Fibroblast of the aortic adventitia (primary cell): ENCODE results near the gene PROSER2. TPM values are rescaled to one million over a fixed set of nuclear protein-coding genes. Genes with fewer than 3 reads are reported as not detected.

Experiments
- DNase-seq: peaks from one replicate; pipeline ENCODE4 v3.0.0-alpha.2; 2010; ENCODE audit warnings: low read depth
- H3K4me3 ChIP-seq: 2 replicates; pipeline ENCODE4 v1.5.1; 2011; ENCODE audit warnings: low read depth, mild to moderate bottlenecking, control low read depth, low read length, moderate library complexity
- CTCF ChIP-seq: IDR thresholded peaks from 2 replicates; pipeline ENCODE4 v1.5.1; 2011; ENCODE audit warnings: mild to moderate bottlenecking, low read length, control low read depth, inconsistent platforms; ENCODE audit not compliant: insufficient read depth
- total RNA-seq: library from RNA; depleted of rRNA; stranded (reverse); fragments of >200 nt; gene quantifications from 2 replicates; pipeline ENCODE4 v1.2.3, GENCODE V29; 2012; ENCODE audit warnings: low replicate concordance

Gene PROSER2
- total RNA-seq = 3.1 and 4.7 TPM in 2 replicates

GRCh38 chr10:11823122-11823988 lies at the start of gene PROSER2:
PROSER2 (plus strand) TSS chr10:11823356; CDS start chr10:11852078, 28,722 bp downstream.
- no peak for TF ChIP-seq CTCF
- peak; percentile 40 for DNase-seq
- peak within 1 kb of the TSS; percentile 76 for H3K4me3 ChIP-seq

GRCh38 chr10:11773761-11774441 lies 49.3 kb upstream of the PROSER2 start:
- DNase-seq = no peak
- H3K4me3 ChIP-seq = no peak overlapping the region
- TF ChIP-seq CTCF = no peak

- no peak overlapping the region for H3K4me3 ChIP-seq
- DNase-seq = no peak
- TF ChIP-seq CTCF = no peak
Observed at GRCh38 chr10:11775412-11775811, 47.7 kb upstream of the PROSER2 start.

- DNase-seq = no peak
- no peak overlapping the region for H3K4me3 ChIP-seq
- no peak for TF ChIP-seq CTCF
Observed at GRCh38 chr10:11776080-11776479, 47.1 kb upstream of the PROSER2 start.

- H3K4me3 ChIP-seq = no peak overlapping the region
- DNase-seq = no peak
- TF ChIP-seq CTCF = no peak
Observed at GRCh38 chr10:11781114-11781513, 42.0 kb upstream of the PROSER2 start.

- peak; percentile 73 for TF ChIP-seq CTCF
- peak; percentile 74 for DNase-seq
Observed at GRCh38 chr10:11782793-11783557, 40.2 kb upstream of the PROSER2 start.

More at GRCh38 chr10:11782793-11783557, 40.2 kb upstream of the PROSER2 start:
- no peak overlapping the region for H3K4me3 ChIP-seq
